Suprapubic skin (tissue), 4 donors: ENCODE measurements around the gene FTH1.

ENCODE experiments used
- CTCF ChIP-seq, 2 donors: fragments of 200-600 bp in 1 of 2; fragments of 450-650 bp in 1 of 2; sonication (generic) in 1 of 2; IDR thresholded peaks; one replicate each; pipeline ENCODE4 v1.5.1; 2016 to 2019; ENCODE audit warnings: antibody characterized with exemption in 2 of 2, mild to moderate bottlenecking in 1 of 2, moderate library complexity in 1 of 2
- EP300 ChIP-seq: sonication (generic); formaldehyde crosslinking; IDR thresholded peaks from one replicate; pipeline ENCODE4 v1.6.1; 2017; ENCODE audit warnings: antibody characterized with exemption
- POLR2A ChIP-seq, 2 donors: fragments of 450-650 bp; IDR thresholded peaks; one replicate each; pipeline ENCODE4 v1.6.1; 2017; ENCODE audit warnings: antibody characterized with exemption in 2 of 2, mild to moderate bottlenecking in 2 of 2, moderate library complexity in 2 of 2
- POLR2AphosphoS5 ChIP-seq, 3 donors: sonication (generic); formaldehyde crosslinking; IDR thresholded peaks; one replicate each; pipeline ENCODE4 v1.6.1; 2017; ENCODE audit warnings: antibody characterized with exemption in 3 of 3

- no peak for TF ChIP-seq CTCF (IDR thresholded peaks at IDR 0.05)
- no peak for TF ChIP-seq POLR2A (IDR thresholded peaks at IDR 0.05)
- TF ChIP-seq POLR2AphosphoS5 (IDR thresholded peaks at IDR 0.05): no peak
- no peak for TF ChIP-seq EP300
Observed at GRCh38 chr11:61996933-61997332, 29.5 kb upstream of the FTH1 start.
